H1 (cell line): ENCODE results near the gene CYP2A6. TPM values are rescaled to one million over a fixed set of nuclear protein-coding genes. Genes with fewer than 3 reads are reported as not detected.
A peak's percentile ranks its signal among the peaks of the same experiment; 100 is the strongest.

ENCODE experiments used
- JUN ChIP-seq: IDR thresholded peaks from 2 replicates; pipeline ENCODE4 v1.6.1; 2011; ENCODE audit warnings: low read depth, mild to moderate bottlenecking, improper control_type of control experiment, low read length
- PHF8 ChIP-seq: fragments of 200-600 bp; sonication (generic); conservative IDR thresholded peaks from 2 replicates; pipeline ENCODE4 v1.7.1; 2012; ENCODE audit warnings: low read depth, mild to moderate bottlenecking, inconsistent platforms, low read length, moderate library complexity
- polyA plus RNA-seq, 7 experiments: library from polyadenylated mRNA; depleted of rRNA in 3 of 7; stranded (reverse) in 5 of 7; unstranded in 2 of 7; fragments of >200 nt in 5 of 7; fragments of 200-250 nt in 2 of 7; gene quantifications; 1 replicate in 5 of 7; 2 replicates in 1 of 7; 4 replicates in 1 of 7; pipeline versions ENCODE4 v1.2.1 to v1.2.3, GENCODE V29; 2011 to 2013; ENCODE audit warnings: missing spikeins in 2 of 7, mixed read lengths in 2 of 7
- total RNA-seq: library from RNA; stranded (reverse); fragmentation: NEBNext Ultra II Directional; extraction: Animal tissue kit (Norgen Biotek cat#: 25700); gene quantifications from 2 replicates; pipeline ENCODE4 v1.2.1, GENCODE V29; 2021
- TF ChIP-seq, protein P1 (sequence below): IDR thresholded peaks from 2 replicates; pipeline ENCODE4 v1.6.1; 2012; ENCODE audit warnings: inconsistent platforms

Gene CYP2A6
- total and polyA plus RNA-seq, 2 of the 8 experiments (the other 6 are each of a cell fraction or from before 2014, with no cell fraction given) = 0.33 TPM; not detected in 1

DNA sequence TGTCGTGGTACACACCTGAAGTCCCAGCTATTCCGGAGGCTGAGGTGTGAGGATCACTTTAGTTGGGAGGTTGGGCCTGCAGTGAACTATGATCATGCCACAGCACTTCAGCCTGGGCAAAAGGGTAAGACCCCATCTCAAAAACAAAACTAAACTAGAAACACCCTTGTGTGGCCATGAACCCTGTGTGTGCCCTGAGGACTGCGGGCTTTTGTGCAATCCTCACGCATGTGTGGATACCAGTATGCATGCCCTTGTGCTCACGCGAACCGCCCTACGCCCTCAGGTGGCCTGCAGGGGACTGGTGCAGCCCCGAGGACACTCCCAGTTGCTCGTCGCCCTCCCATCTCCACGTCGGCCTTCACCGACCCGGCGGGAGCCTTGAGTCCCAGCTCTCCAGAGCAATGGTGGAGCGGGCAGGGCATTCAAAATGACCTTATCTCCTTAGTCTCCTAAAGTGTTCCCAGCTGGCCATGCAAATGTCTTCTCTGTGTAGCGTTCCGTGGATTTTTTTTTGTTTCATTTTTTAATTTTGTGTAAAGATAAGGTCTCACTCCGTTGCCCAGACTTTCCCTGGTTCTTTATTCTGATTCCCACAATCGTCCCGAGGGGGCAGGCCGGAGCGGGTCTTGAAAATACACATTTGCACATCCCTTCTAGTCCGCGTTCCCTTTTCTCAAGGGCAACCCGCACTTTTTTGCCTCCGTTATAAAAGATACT is 52.1 kb downstream of the CYP2A6 start (continued):
- TF ChIP-seq, protein P1, sequence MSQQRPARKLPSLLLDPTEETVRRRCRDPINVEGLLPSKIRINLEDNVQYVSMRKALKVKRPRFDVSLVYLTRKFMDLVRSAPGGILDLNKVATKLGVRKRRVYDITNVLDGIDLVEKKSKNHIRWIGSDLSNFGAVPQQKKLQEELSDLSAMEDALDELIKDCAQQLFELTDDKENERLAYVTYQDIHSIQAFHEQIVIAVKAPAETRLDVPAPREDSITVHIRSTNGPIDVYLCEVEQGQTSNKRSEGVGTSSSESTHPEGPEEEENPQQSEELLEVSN = peak; percentile 67
- TF ChIP-seq PHF8 (peak; percentile 62; the same call in 1 of the 2 replicates), JUN (no peak)
